CD4-positive, alpha-beta T cell treated with Interleukin-6 for 4 hours (primary cell): ENCODE data around the gene KRTAP9-8.
"Not testable (repeated sequence)": the region's sequence is repeated elsewhere in the genome, so short reads cannot be mapped to it uniquely, and the experiment has no call there.

Experiments
- DNase-seq: peaks from one replicate; pipeline ENCODE4 v3.0.0-alpha.2; 2020; ENCODE audit warnings: mixed read lengths

Gene KRTAP9-8

GRCh38 chr17:41255381-41256290 lies 17.8 kb downstream of the KRTAP9-8 start, which contains the start of gene KRTAP9-9:
Gene KRTAP9-9, plus strand, starts transcription at chr17:41255384.
- DNase-seq = not testable (repeated sequence)

GRCh38 chr17:41256291-41256685 lies 18.5 kb downstream of the KRTAP9-8 start:
- no peak for DNase-seq

GRCh38 chr17:41258406-41258805 lies 20.6 kb downstream of the KRTAP9-8 start:
- no peak for DNase-seq

DNA sequence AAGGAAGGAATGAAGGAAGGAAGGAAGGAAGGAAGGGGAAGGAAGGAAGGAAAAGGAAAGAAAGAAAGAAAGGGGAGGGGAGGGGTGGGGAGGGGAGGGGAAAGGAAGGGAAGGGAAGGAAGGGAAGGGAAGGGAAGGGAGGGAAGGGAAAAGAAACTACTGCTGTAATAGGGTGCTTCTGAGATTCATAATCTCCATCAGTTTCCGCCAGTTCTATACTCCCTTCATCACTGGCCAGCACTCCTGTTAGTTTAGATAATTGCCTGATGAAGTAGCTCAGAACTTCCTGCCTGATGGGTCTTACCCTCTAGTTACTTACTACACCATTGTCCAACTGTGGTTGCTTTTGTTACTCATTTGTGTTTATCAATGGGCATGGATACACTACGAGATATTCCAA lies 25.4 kb downstream of the KRTAP9-8 start:
- DNase-seq = no peak

GRCh38 chr17:41264599-41264998 lies 26.8 kb downstream of the KRTAP9-8 start:
- no peak for DNase-seq

DNA sequence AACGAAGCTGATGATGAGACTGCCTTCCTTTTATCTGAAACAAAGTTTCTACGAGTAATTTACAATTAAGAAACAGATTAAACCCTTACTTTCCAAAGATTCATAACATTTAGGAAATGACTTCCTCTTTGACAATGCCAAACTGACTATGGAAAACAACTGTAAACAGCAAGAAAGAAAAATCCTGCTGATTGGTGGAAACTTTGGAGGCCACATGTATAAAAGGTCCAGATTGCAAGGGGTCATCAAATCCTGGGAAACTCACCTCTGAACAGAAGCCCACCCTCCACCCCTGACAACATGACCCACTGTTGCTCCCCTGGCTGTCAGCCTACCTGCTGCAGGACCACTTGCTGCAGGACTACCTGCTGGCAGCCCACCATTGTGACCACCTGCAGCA lies 27.3 kb downstream of the KRTAP9-8 start, which contains the start of gene KRTAP9-6:
TSS of gene KRTAP9-6 (plus strand) at position 301 of the 400 bp plus-strand sequence. CDS start at position 301, 0 bp downstream.
- DNase-seq = no peak

DNA sequence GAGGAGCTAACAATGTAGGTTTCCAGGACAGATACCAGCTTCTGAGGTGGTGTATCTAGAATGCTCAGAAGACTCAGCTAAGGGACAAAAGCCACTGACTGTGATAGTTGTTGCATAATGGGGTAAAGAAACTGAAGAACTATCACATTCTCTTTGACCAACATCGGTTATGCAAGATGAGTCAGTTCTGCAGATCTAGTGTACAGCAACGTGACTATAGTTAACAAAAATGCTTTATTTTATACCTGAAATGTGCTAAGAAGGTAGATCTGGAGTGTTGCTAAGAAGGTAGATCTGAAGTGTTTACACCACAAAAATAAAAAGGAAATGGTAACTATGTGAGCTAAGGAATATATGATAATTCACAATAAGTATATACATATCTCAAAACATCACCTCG lies 29.9 kb downstream of the KRTAP9-8 start:
- no peak for DNase-seq

GRCh38 chr17:41271323-41271722 lies 33.5 kb downstream of the KRTAP9-8 start:
- DNase-seq = not testable (repeated sequence)

DNA sequence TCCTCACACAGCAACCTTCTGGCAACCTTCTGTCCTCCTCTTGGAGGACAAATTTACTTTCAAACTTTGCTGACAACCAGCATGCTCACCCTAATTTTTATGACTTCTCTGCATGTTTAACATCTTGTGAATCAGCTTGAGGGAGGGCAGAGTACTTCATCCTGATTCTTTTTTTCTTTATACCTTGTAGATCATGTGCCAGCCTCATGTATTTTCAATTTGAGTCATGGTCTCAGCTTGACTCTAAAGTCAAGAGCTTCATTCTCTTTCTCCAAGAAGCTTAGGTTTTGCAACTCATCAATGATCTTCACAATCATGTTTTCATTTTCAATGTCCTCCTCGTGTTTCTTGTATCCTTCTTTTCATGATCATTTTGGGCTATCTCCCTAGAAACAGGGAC lies 34.1 kb downstream of the KRTAP9-8 start:
- DNase-seq = no peak

DNA sequence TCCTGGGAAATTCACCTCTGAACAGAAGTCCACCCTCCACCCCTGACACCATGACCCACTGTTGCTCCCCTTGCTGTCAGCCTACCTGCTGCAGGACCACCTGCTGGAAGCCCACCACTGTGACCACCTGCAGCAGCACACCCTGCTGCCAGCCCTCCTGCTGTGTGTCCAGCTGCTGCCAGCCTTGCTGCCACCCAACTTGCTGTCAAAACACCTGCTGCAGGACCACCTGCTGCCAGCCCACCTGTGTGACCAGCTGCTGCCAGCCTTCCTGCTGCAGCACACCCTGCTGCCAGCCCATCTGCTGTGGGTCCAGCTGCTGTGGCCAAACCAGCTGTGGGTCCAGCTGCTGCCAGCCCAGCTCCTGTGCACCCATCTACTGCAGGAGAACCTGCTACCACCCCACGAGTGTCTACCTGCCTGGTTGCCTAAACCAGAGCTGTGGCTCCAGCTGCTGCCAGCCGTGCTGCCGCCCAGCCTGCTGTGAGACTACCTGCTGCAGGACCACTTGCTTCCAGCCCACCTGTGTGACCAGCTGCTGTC lies 37.9 kb downstream of the KRTAP9-8 start, which contains the start of gene KRTAP9-7:
TSS of gene KRTAP9-7 (plus strand) at position 51 of the 543 bp plus-strand sequence. CDS start at position 51, 0 bp downstream.
- not testable (repeated sequence) for DNase-seq

DNA sequence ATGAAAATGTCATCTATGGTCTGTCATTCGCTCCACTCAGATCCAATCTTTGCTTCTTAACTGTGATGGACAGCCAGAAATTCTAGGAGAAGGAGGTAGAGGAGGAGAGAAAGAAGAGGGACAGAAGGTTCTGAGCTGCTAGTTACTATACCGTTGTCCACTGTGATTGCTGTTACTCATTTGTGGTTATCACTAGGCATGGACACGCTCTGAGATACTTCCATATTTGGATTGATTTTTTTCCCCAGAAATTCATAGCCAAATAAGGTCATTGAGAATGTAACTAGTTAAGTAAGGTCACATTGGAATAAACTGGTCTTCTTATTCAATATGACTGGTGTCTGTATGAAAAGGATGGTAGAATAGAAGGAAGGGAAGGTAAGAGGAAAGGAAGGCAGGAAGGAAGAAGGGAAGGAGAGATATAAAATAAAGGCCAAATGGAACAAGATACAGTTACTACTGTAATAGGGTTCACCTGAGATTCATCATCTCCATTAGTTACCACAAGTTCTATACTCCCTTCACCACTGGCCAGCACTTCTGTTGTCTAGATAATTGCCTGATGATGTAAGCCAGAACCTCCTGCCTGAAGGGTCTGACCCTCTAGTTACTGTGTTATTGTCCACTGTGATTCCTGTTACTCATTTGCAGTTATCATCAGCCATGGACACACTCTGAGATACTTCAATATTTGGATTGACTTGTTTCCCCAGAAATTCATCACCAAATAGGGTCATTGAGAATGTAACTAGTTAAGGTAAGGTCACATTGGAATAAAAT lies 40.6 kb downstream of the KRTAP9-8 start:
- DNase-seq = no peak

GRCh38 chr17:41284043-41284442 lies 46.2 kb downstream of the KRTAP9-8 start:
- DNase-seq = no peak

- no peak for DNase-seq
These were observed 46.7 kb downstream of the KRTAP9-8 start for GRCh38 chr17:41284546-41284945.

GRCh38 chr17:41287050-41287449 lies 49.3 kb downstream of the KRTAP9-8 start:
- no peak for DNase-seq
